Ramos (cell line): ENCODE measurements around the gene FABP7.

Source experiments
- in situ Hi-C: fragments of 300-500 bp; cut with MboI; formaldehyde crosslinking; loops from one replicate; pipeline ENCODE4 v1.14.3; 2022; ENCODE audit warnings: low sequenced_read_pairs; ENCODE audit not compliant: unreplicated experiment

The FABP7 gene

DNA sequence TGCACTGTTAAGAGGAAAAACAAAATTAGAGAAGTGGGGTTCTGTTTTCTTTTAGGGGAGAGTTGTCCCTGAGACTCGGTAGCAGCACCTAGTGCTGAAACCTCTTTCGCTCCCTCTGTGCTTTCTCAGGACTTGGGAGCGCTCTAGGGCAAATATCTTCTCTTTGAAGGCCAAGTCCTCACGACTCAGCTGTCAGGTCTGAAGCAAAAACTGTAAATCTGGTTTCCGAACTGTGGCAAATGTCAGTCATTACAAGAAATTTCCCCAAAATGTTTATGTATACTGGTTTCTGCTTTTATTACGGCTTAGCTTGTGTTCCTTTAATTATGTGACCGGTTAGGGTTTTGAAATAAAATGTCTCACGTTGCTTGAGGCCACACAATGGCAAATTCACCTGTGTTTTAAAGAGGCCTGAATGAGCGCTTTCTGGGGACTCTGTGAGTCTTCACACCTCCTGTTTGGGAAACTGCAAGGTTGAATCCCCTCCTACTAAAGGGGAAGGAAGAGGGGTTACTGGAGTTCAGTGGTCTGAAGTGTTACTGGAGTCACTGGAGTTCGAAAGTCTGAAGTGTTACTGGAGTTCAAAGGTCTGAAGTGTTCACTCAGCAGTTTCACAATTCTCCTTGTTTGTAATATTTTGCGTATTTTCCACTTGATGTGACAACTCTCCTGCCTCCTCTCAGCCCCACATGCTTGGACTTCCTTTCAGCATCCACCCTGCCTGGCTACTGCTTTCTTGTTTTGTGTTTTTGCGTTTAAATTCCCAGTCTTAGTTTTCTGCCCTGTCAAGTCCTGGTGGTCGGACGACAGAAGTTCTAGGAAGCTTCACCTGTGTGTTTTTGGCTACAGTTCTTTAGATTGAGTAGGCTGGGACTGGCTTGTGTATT lies 11.2 kb downstream of the FABP7 start:
- in situ Hi-C loops, result no loop called here

DNA sequence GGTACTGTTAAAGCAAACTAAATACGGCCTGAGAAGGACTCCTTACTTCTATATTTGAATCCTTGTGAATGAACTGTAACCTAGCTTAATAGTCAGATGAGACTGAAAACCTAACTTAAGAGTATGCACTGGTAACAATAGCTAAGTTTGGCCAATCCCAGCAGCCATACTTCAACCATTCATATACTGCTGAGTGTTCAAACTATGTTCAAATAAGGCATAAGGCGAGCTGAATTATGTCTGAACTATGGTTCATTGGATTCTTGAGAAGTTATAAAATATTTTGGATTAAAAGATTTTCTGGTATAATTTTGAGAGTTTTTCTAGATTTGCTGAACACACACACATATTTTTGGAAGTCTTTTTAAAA lies 11.8 kb downstream of the FABP7 start:
- in situ Hi-C loops, result no loop called here

DNA sequence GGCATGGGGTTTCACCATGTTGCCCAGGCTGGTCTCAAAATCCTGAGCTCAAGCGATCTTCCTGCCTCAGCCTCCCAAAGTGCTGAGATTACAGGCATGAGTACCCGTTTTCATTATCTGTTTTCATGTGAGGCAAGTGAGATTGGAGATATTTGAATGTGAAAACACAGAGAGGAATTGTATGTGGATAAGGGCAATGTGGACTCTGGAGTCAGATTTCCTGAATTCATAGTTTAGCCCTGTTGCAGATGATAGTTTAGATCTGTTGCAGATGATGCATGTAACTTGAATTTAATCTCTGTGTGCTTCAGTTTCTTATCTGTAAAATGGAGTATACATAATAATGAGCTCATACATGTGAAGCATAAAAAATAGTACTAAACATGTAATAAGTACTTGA lies 13.2 kb downstream of the FABP7 start:
- in situ Hi-C loops, result no loop called here

DNA sequence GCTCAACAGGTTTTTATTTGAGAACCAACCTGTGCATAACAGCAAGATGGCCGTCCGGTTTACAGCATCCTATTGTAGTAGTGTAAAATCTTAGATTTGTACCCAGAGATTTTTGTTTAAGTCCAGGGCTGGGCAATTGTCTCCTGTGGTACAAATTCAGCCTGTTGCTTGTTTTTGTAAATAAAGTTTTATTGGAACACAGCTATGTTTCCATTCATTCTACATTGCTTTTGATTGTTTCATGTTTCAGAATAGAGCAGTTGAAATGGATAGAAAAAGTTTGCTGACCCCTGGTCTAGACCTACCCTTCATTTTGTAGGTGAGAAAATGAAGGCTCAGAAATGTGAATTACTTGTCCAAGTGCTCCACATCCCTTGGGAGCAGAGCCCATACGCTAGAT lies 18.0 kb downstream of the FABP7 start:
- in situ Hi-C loops, result no loop called here

DNA sequence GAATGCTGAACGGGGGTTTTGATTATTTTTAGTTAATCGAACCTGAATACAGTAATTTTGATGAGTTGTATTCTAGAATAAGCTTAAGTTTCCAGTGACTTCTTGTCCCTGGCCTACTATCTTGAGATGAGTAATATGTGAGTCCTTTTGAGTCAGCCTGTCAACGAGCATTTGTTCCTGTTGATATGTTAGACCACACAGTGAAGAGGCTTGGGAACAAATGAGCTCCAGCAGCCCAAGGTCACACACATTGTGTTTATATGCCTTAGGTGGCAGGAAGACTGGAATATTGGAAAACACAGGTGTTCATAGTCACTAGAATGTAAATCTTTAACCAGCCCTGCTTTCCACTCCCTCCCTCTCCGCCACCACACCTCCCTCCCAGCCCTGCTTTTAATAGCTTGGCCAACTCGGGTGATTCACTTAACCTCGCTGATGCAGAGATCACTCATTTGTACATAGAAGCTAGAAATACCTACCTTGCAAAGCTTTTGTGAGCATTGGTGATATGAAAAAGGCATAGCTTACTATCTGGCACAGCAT lies 18.7 kb downstream of the FABP7 start:
- in situ Hi-C loops, result no loop called here

DNA sequence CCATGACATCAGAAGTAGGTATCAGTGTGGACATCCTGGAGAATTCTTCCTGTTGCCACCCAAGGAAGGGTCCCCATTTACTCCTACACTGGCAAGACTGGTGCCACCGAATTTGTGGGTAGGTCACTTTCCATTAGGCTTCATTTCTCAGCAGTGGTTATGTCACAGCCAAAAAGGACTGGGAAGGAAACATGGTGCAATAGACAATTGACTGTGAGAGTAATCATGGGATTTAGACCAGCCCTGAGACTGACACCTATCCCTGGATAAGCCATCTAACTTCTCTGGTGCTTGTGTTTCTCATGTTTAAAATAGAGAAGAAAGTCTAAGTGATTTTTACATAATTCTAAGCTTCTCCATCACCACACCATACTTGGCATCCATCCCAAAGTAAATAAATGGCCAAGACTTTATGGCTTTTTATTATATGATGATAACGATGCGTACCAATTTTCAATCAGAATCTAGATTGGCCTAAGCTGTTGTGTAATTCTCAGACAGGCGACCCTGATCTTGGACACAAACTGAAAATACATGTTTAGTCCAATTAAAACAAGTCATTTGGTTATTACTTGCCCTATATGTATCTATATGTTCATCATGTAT lies 19.7 kb downstream of the FABP7 start:
- in situ Hi-C loops, result no loop called here

DNA sequence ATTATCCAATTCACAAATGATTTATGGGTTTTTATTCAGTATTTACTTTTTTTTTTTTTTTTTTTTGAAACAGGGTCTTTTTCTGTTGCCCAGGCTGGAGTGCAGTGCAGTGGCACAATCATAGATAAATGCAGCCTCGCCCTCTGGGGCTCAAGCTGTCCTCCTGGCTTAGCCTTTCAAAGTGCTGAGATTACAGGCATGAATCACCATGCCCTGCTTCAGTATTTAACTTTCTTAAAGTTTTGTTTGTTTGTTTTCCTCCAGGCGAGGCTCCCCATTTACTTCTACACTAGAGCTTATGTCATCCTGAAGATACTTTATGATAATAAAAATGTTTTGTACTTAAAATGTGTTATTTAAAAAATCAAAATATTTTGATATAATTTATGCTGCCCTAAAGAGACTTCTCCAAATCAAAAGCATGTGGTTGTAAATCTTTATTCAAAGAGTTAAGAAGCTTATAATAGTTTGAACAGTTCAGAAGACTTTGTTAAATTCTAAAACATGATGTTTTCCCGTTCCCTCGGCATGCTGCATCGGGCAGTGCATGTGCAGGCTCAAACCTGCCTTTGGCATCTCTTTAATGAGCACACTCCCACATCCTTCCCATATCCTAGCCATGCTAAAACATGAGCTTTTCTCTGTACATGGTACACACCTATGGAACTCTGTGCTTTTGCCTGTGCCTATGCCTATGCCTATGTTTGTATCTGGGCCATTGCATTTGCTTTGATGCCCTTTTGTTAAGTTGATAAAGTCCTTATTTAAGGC lies 20.6 kb downstream of the FABP7 start:
- in situ Hi-C loops, result no loop called here

DNA sequence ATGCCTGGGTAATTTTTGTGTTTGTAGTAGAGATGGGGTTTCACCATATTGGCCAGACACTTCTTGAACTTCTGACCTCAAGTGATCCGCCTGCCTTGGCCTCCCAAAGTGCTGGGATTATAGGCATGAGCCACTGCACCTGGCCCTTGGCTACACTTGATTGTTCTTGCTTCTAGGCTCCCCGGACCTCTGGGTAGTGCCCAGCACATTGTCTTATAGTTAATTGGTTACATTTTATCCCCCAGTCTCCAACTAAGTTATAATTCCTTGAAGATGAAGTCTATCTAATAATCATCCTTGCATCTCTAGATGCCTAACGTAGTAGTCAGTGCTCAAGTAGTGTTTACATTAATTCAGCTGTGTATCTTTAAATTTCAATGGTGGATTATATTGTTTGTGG lies 21.4 kb downstream of the FABP7 start:
- in situ Hi-C loops, result no loop called here

DNA sequence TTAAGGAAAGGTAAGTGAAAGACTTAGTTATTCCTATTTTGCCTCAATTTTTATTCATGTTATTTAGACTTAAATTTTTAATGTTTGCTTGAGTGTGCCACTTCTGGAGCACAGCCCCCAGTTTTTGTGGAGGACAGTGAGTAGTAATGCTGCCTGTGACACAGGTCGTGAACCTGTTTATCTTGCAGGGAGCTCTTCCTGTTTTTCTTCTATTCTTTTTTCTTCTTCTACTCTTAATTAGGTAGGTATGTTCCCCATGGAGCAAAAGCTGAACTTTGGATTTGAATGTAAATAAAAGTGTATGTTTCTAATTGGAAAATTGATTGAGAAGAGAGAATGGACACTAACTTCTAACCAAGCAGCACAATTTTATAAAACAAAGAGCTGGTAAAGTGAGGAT lies 21.9 kb downstream of the FABP7 start:
- in situ Hi-C loops, result no loop called here

DNA sequence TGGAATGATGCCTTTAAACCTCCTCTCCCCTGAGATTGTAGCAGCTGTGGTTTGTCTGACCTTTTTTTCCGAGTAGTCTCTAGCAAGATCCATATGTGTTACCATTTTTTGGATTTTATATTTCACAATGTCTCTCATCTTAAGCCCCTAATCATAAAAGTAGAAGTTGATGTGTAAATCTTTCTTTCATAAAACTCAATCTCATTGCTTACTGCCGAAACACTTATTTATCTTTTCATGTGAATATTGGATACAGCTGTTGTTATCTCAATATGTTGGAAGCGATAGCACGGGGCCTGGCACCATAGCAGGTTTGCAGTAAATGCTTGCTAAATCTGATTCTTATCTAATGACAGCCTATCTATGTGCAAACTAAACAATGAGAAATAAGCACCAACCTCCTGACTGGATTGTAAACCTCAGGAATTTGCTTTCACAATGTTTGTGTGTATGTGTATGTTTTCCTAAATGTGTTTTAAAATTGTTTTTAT lies 23.7 kb downstream of the FABP7 start:
- in situ Hi-C loops, result no loop called here

DNA sequence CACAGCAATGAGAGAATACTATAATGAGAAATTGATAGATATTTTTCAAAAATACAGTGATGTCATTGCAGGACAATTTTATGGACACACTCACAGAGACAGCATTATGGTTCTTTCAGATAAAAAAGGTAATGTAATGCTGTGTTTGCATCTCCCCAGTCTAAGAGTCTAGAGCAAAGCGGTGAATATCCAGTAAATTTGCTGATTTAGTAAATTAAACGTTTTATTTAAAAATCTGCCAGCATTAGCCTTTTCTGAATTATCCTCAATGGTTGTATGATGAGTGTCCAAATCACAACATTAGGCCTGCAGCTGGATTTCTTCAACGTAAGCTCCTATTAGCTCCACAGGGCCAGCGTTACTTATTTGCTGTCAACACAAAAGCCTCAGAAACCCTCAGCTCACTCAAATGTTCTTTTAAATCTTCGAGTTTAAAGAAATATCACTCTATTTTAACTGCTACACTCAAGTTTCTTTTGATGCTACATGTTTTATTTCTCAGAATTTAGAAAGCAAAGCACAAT lies 25.5 kb downstream of the FABP7 start:
- in situ Hi-C loops, result no loop called here

DNA sequence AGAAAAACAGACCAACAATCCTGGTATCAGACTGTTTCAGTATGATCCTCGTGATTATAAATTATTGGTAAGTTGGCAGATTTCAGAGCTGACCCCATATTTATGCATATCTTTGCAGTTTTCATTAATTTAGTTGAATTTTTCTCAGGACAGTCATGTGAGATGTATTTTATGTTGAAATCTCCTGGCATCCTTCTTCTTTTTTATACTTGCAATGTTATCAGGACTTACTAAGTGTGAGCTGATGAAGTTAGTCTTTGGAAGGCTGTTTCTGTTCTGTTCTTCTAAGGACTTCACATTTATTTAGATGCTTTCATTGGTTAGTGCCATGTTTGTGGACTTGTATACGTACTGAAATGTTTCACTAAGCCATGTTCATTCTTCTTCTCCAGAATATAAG lies 26.8 kb downstream of the FABP7 start:
- in situ Hi-C loops, result no loop called here

DNA sequence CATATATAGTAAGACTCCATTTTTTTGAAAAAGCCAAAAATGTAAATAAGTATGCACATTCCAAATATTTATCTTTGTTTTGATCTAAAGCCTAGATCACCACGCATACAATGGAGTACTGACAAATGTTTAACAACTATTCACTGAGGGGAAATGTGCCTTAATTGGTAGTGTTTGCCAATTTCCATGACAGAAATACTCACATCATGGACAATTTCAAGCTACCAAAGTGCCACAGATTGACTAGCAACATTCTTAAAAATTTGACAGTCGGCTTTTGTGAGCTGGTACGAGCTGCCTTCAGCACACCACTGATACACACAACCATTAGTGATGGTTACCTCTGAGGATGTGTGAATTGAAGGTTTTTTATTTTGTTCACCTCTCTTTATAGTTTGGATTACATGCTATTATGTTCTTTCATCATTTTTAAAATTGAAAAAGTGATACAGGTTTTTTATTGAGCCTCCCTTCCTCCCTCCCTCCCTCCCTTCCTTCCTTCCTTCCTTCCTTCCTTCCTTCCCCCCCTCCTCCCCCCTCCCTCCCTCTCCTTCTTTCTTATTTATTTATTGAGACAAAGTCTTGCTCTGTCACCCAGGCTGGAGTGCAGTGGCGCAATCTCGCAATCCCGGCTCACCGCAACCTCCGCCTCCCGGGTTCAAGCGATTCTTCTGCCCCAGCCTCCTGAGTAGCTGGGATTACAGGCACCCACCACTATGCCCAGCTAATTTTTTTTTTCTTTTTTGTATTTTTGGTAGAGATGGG lies 28.8 kb downstream of the FABP7 start:
- in situ Hi-C loops, result no loop called here

DNA sequence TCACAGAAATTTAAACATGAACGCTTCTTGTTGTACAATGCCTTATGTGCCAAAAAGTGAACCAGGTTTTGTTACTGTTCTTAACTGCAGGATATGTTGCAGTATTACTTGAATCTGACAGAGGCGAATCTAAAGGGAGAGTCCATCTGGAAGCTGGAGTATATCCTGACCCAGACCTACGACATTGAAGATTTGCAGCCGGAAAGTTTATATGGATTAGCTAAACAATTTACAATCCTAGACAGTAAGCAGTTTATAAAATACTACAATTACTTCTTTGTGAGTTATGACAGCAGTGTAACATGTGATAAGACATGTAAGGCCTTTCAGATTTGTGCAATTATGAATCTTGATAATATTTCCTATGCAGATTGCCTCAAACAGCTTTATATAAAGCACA lies 29.5 kb downstream of the FABP7 start:
- in situ Hi-C loops, result no loop called here

DNA sequence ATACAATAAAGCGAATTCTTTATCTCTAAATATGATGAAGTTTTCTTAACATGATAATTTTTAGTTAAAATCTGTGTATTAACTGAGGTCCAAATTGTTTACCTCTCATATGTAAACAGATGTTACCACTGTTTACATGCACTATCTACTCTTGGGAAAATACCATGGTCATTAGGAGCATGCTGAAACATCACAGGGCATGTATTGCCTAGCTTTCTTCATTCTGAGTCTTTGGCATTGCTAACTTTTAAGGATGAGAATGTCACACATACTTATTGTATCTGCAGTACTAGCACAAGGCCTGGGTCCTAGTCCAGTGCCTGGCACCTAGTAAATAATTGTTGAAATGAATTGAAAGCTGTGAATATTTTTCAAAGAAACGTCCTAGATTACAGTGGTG lies 30.2 kb downstream of the FABP7 start:
- in situ Hi-C loops, result no loop called here

DNA sequence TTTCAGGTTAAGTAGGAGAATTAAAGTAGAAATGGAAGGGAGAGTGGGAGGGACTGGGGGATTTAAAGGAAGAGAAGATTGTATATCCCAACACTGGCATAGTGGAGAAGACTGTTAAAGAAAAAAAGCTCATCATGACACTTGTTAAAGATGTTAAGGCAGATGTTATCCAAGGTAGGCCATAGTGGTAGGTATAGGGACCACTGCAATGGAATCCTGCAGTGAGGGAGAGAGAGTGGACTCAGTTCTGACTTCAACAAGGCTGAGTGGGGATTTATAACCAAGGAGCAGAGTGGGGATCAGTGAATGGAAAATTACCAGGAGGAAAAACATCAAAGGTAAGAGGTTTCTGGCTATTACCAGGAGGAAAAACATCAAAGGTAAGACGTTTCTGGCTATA lies 30.7 kb downstream of the FABP7 start:
- in situ Hi-C loops, result no loop called here

DNA sequence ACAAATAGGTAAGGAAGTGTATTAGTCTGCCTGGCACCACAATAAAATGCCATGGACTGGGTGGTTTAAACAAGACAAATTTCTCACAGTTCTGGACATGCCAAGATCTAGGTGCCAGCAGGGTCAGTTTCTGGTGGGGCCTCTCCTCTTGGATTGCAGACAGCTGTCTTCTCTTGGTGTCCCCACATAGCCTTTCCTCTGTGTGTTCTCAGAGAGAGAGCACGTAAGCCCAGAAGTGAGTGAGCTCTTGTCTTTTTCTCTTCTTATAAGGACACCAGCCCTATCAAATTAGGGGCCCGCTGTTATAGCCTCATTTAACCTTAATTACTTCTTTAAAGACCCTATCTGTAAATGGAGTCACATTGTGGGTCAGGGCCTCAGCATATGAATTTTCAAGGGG lies 37.8 kb downstream of the FABP7 start:
- in situ Hi-C loops, result no loop called here

DNA sequence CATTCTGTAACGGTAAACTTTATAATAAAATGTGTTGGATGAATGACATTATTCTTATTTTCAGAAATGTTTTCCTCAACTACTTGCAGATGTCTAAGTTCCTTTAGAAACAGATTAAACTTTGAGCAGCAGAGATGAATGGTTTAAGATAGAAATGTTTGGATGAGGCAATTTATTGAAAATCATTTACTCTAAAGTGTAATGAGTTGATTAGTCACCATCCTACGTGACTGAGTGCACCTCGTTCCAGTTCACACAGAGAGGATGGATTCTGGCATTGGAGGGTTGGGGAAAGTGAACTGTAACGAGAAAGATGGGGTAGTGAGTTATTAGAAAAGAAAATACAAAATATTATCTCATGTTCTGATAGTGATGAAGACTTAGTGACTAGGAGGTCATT lies 38.2 kb downstream of the FABP7 start:
- in situ Hi-C loops, result no loop called here

DNA sequence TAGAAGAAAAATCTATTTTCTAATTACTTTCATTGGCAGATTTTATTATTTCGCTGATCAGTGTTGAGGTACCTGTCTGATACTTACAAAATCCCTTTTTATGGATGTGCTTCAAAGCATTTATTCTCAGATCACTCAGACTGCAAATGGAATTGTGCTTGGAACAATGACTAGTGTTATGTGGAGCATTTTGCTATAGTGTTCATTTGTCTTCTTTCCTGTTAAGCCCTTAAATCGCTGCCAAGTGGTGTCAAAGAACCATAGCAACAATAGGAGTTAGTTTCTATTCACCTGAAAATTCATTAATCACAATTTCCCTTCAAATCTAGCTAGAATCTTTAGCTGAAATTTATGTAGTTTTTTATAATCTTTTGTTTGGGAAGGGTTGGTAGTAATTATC lies 39.4 kb downstream of the FABP7 start:
- in situ Hi-C loops, result no loop called here

DNA sequence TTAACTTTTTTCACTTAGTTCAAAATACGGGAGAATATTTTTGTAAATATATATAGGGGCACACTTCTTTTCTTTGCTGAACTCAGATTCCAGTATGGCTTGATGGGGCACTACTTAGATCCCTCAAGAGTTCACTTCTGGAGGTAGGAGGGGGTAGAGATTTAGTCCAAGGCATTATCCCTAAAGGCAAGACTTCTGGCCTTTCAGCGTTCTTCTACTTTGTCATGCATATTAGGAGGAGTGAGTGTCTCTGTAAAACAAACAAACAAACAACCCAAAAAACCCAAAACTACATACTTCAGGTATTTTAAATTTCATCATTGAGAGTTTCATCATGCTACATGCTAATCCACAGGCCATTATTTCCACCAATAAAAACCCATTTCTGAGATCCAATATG lies 41.6 kb downstream of the FABP7 start:
- in situ Hi-C loops, result no loop called here
